Cardiac muscle cell (in vitro differentiated cells and primary cell): ENCODE measurements around the gene DDX54. TPM values are rescaled to one million over a fixed set of nuclear protein-coding genes. Genes with fewer than 3 reads are reported as not detected.

ENCODE experiments used
- DNase-seq, 2 donors: peaks; one replicate each; pipeline versions ENCODE4 v3.0.0 to v3.0.0-alpha.2; 2010 to 2017; ENCODE audit warnings: low read depth in 1 of 2, low spot score in 1 of 2
- H3K27ac ChIP-seq: fragments of 200-600 bp; sonication (generic); 2 replicates; pipeline ENCODE4 v1.5.1; 2016
- H3K27me3 ChIP-seq: fragments of 200-600 bp; sonication (generic); 2 replicates; pipeline ENCODE4 v1.6.0; 2016; ENCODE audit warnings: control low read depth
- H3K36me3 ChIP-seq: fragments of 200-600 bp; sonication (generic); 2 replicates; pipeline ENCODE4 v1.5.1; 2016; ENCODE audit warnings: control low read depth
- H3K4me1 ChIP-seq: fragments of 200-600 bp; sonication (generic); 2 replicates; pipeline ENCODE4 v1.8.1; 2017; ENCODE audit warnings: low read depth, mild to moderate bottlenecking, mixed run types
- H3K4me3 ChIP-seq: fragments of 200-600 bp; sonication (generic); 2 replicates; pipeline ENCODE4 v1.5.1; 2016; ENCODE audit warnings: mild to moderate bottlenecking
- H3K9me3 ChIP-seq: fragments of 200-600 bp; sonication (generic); 2 replicates; pipeline ENCODE4 v1.5.1; 2017; ENCODE audit warnings: low read depth, mild to moderate bottlenecking, control low read depth
- polyA plus RNA-seq: library from polyadenylated mRNA; unstranded; fragments of >200 nt; fragmentation: Nextera tagmentation; extraction: Ambion mirVana; gene quantifications from 2 replicates; pipeline ENCODE4 v1.2.1, GENCODE V29; 2016
- total RNA-seq: library from RNA; depleted of rRNA; stranded (reverse); fragments of >200 nt; gene quantifications from 2 replicates; pipeline ENCODE4 v1.2.3, GENCODE V29; 2016
- TF ChIP-seq, protein P1 (sequence below): IDR thresholded peaks from 2 replicates; pipeline ENCODE4 v1.5.1; 2012; ENCODE audit warnings: low read depth, mild to moderate bottlenecking, low read length

DDX54 gene
- total and polyA plus RNA-seq, 2 experiments from 2014 or later, result 49.2 to 148 TPM

DNA sequence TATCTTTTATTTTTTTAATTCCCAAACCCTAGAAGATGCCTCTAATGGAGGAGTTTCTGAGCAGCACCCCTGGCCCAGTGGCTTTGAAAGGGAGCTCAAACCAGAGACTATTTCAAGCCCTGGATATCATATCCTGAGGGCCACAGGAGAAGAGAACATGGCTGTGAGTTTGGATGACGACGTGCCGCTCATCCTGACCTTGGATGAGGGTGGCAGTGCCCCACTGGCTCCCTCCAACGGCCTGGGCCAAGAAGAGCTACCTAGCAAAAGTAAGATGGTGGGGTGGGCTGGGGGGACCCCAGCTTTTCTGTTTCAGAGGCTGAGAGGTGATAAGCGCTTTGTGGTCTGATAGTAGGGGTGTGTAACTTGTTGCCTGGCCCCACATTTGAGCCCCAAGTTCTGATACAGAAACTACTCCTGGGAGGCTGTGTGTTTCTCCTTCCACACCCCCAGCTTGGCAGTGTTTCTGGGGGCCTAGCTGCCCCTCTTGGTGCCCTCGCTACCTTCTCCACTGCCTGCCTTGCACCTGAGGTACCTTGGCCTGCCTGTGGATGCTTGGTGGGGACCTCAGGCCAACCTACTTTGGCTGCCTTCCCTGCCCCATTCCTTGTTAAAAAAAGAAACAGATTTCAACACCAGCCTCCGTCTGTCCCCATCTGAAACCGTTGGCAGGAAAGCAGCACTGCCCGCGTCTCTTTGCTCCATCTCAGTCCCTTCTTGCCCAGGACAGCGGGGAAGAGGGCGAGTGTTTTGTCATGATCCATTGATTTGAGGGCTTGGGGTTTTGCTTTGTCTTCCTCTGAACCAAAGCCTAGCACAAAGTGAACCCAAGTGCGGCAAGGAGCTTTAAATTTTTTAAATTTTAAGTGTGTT lies 41.7 kb upstream of the DDX54 start:
- TF ChIP-seq, protein P1, sequence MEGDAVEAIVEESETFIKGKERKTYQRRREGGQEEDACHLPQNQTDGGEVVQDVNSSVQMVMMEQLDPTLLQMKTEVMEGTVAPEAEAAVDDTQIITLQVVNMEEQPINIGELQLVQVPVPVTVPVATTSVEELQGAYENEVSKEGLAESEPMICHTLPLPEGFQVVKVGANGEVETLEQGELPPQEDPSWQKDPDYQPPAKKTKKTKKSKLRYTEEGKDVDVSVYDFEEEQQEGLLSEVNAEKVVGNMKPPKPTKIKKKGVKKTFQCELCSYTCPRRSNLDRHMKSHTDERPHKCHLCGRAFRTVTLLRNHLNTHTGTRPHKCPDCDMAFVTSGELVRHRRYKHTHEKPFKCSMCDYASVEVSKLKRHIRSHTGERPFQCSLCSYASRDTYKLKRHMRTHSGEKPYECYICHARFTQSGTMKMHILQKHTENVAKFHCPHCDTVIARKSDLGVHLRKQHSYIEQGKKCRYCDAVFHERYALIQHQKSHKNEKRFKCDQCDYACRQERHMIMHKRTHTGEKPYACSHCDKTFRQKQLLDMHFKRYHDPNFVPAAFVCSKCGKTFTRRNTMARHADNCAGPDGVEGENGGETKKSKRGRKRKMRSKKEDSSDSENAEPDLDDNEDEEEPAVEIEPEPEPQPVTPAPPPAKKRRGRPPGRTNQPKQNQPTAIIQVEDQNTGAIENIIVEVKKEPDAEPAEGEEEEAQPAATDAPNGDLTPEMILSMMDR, result no peak
- Histone ChIP-seq H3K27ac (peak overlapping the region; percentile 21), H3K4me3 (no peak overlapping the region), H3K9me3 (no peaks in the 10 kb centered on the region), H3K36me3 (no peaks in the 10 kb centered on the region), H3K27me3 (no peaks in the 10 kb centered on the region), H3K4me1 (peaks cover 8% of the 10 kb centered on the region)
- no peak for DNase-seq

DNA sequence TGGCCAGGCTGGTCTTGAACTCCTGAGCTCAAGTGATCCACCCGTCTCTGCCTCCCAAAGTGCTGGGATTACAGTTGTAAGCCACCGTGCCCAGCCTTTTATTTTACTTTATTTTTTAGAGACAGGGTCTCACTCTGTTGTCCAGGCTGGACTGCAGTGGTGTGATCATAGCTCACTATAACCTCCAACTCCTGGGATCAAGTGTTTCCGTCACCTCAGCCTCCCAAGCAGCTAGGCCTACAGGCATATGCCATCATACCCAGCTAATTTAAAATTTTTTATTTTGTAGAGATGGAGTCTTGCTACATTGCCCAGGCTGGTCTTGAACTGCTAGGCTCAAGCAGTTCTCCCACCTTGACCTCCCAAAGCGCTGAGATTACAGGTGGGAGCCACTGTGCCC lies 39.7 kb upstream of the DDX54 start:
- Histone ChIP-seq H3K4me3 (no peak overlapping the region), H3K27me3 (no peaks in the 10 kb centered on the region), H3K4me1 (peaks cover 5% of the 10 kb centered on the region), H3K36me3 (no peaks in the 10 kb centered on the region), H3K9me3 (no peaks in the 10 kb centered on the region), H3K27ac (no peak overlapping the region)
- TF ChIP-seq, protein P1, result no peak
- DNase-seq, result no peak

DNA sequence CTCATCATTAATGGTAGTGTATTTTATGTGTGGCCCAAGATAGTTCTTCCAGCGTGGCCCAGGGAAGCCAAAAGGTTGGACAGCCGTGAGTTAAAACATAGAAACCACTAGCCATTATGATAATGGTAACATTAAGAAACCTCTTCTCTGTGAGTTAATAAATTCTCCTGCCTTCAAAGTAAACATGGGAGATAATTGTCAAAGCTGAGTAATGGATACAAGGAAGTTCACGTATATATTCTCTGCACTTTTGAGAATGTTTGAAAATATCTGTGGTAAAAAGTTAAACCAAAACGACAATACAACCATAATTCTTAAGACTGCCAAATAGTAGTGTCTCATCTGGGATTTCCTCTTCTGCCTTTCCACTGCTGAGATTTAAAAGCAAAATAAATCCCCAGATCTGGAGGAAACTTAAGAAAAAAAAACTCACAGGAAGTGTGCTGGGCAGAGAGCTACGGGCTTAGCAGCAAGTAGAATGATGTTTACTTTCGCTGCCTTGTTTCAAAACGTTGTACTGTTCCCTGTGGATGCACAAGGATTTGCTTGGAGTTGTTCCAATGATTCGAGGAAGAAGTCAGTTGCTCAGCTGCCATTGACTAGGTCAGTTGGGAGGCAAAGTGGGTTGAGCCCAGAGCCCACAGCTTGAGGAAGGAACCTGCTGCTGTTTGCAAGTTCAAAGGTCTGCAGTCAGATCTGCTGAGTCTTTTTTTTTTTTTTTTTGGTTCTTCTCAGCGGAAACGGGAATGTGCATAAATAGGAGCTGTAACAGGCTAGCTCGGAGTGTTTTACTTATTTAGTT lies 37.7 kb upstream of the DDX54 start:
- H3K4me1 ChIP-seq, result peaks cover 2% of the 10 kb centered on the region
- TF ChIP-seq, protein P1, result no peak
- no peak overlapping the region for H3K4me3 ChIP-seq
- no peaks in the 10 kb centered on the region for H3K27me3 ChIP-seq
- no peaks in the 10 kb centered on the region for H3K36me3 ChIP-seq
- no peak overlapping the region for H3K27ac ChIP-seq
- DNase-seq, result peak in 1 of 2 donors; percentile 93
- no peaks in the 10 kb centered on the region for H3K9me3 ChIP-seq

DNA sequence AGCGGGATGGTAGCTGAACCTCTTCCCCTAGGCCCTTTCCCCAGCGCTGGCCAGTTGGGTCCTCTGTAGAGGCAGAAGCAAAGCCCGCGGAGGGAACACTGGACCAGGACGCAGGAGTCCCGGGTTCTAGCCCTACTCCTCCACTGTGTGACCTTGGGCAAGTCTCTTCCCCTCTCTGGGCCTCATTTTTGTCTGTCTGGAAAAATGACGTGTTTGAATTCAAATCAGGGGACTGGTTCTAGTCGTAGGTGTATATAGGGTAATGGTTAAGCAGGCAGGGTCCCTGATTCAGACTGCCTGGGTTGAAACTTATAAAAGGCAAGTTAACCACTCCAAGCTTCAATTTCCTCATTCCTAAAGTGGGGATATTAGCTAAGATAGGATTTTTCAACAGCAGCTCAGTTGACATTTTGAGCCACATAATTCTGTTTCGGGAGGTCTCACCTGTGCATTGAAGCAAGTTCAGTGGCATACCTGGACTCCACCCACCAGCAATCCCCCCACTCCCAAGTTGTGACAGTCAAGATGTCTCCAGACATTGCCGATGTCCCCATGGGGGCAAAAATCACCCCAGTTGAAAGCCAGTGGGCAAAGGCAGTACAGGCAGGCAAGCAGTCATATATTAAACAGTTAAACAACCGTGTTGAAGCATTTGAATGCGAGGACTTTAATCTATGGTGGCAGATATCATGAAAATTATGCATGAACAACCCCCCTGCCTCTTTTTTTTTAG lies 36.9 kb upstream of the DDX54 start:
- Histone ChIP-seq H3K9me3 (no peaks in the 10 kb centered on the region), H3K4me1 (peaks cover 2% of the 10 kb centered on the region), H3K27me3 (no peaks in the 10 kb centered on the region), H3K36me3 (no peaks in the 10 kb centered on the region), H3K4me3 (peak overlapping the region; percentile 50), H3K27ac (peak overlapping the region; percentile 63)
- TF ChIP-seq, protein P1, result no peak
- DNase-seq, result no peak
